CD4-positive, alpha-beta T cell (primary cell): ENCODE data around the gene NR1I2. TPM values are rescaled to one million over a fixed set of nuclear protein-coding genes. Genes with fewer than 3 reads are reported as not detected.

Experiments
- ATAC-seq: fragments of 200-7000 bp; cut with Tn5 transposase; one replicate; pipeline ENCODE4 v1.10.0; 2022; ENCODE audit warnings: mild to moderate bottlenecking; ENCODE audit not compliant: poor library complexity
- CTCF ChIA-PET: fragments of 350-600 bp; sonication (Branson Sonifier 250); formaldehyde crosslinking; loops from one replicate; lab custom pipeline; 2021; ENCODE audit warnings: antibody characterized with exemption, inconsistent platforms; lab: Charles Lee
- POLR2A ChIA-PET: fragments of 350-600 bp; sonication (Branson Sonifier 250); formaldehyde crosslinking; loops from one replicate; lab custom pipeline; 2021; ENCODE audit warnings: antibody characterized with exemption, inconsistent platforms; lab: Charles Lee
- DNase-seq, 14 experiments: peaks; one replicate each; pipeline ENCODE4 v3.0.0-alpha.2; 2013 to 2020; ENCODE audit warnings: mixed read lengths in 2 of 14
- H3K27ac ChIP-seq, 2 donors: one replicate each; pipeline versions ENCODE4 v1.5.1 to v1.7.0; 2013; ENCODE audit warnings: low read length in 2 of 2, low read depth in 1 of 2, mild to moderate bottlenecking in 1 of 2
- H3K27me3 ChIP-seq, 2 experiments: 1 replicate in 1 of 2; 2 replicates in 1 of 2; pipeline versions ENCODE4 v1.6.1 to v1.7.0; 2013; ENCODE audit warnings: low read length in 2 of 2, control low read depth in 1 of 2, mild to moderate bottlenecking in 1 of 2, moderate library complexity in 1 of 2; ENCODE audit not compliant: insufficient read depth in 2 of 2, control insufficient read depth in 1 of 2
- H3K36me3 ChIP-seq: one replicate; pipeline ENCODE4 v1.6.1; 2013; ENCODE audit warnings: low read length, control low read depth; ENCODE audit not compliant: insufficient read depth
- H3K4me1 ChIP-seq: one replicate; pipeline ENCODE4 v1.6.1; 2013; ENCODE audit warnings: low read length, control low read depth; ENCODE audit not compliant: insufficient read depth
- H3K4me3 ChIP-seq: one replicate; pipeline ENCODE4 v1.5.1; 2013; ENCODE audit warnings: mild to moderate bottlenecking, low read length, moderate library complexity
- H3K9me3 ChIP-seq, 2 experiments: 1 replicate in 1 of 2; 2 replicates in 1 of 2; pipeline versions ENCODE4 v1.6.1 to v1.7.0; 2013; ENCODE audit warnings: low read length in 2 of 2, mild to moderate bottlenecking in 2 of 2, control low read depth in 1 of 2, moderate library complexity in 1 of 2; ENCODE audit not compliant: control insufficient read depth in 1 of 2, insufficient read depth in 1 of 2
- H3K27ac Mint-ChIP-seq: one replicate; pipeline ENCODE4 v1.8.0; 2020; ENCODE audit warnings: mixed read lengths
- H3K27me3 Mint-ChIP-seq: one replicate; pipeline ENCODE4 v1.8.0; 2021; ENCODE audit warnings: mixed read lengths
- H3K36me3 Mint-ChIP-seq: one replicate; pipeline ENCODE4 v1.8.0; 2021; ENCODE audit warnings: low read depth, mixed read lengths
- H3K4me1 Mint-ChIP-seq: one replicate; pipeline ENCODE4 v1.8.0; 2021; ENCODE audit warnings: low read depth, mixed read lengths
- H3K4me3 Mint-ChIP-seq: one replicate; pipeline ENCODE4 v1.8.0; 2020; ENCODE audit warnings: mild to moderate bottlenecking, mixed read lengths
- H3K9me3 Mint-ChIP-seq: one replicate; pipeline ENCODE4 v1.8.0; 2020; ENCODE audit warnings: mixed read lengths
- CTCF ChIP-seq: fragments of 200-600 bp; IDR thresholded peaks from one replicate; pipeline ENCODE4 v1.8.0; 2022; ENCODE audit warnings: antibody characterized with exemption, mild to moderate bottlenecking
- intact Hi-C, 2 experiments: fragments of 100-400 bp; cut with DNase I in 1 of 2; cut with micrococcal nuclease in 1 of 2; formaldehyde crosslinking; loops; one replicate each; pipeline versions ENCODE4 v1.15.1 to v1.9.0; 2023 to 2025; cut with DNase I, micrococcal nuclease
- total RNA-seq, 174 experiments: library from RNA in 2 of 174; stranded (reverse) in 2 of 174; gene quantifications; one replicate each; pipeline ENCODE4 v1.2.3 and lab custom pipeline; 2021 to 2026

The NR1I2 gene
- total RNA-seq, 2 experiments from 2014 or later, result 0.25 TPM; not detected in 1

- Histone ChIP-seq H3K36me3 (no peaks in the 10 kb centered on the region), H3K27me3 (peaks cover 0 to 5% of the 10 kb centered on the region in 2 experiments), H3K27ac (no peak overlapping the region), H3K4me3 (no peak overlapping the region), H3K9me3 (no peaks in the 10 kb centered on the region), H3K4me1 (no peaks in the 10 kb centered on the region)
- Mint-ChIP-seq H3K27ac (no peak overlapping the region), H3K36me3 (no peaks in the 10 kb centered on the region), H3K27me3 (peaks cover 5% of the 10 kb centered on the region), H3K4me1 (no peaks in the 10 kb centered on the region), H3K9me3 (peaks cover 4% of the 10 kb centered on the region), H3K4me3 (no peak overlapping the region)
- CTCF ChIA-PET, result no interaction called here
- DNase-seq (no peak), ATAC-seq (no peak)
- POLR2A ChIA-PET, result no interaction called here
- intact Hi-C loops, result no loop called here
- TF ChIP-seq CTCF, result no peak
Observed at GRCh38 chr3:119792270-119792669, 10.4 kb downstream of the NR1I2 start.

GRCh38 chr3:119794401-119794800, 12.5 kb downstream of the NR1I2 start:
- no peak for TF ChIP-seq CTCF
- no peaks in the 10 kb centered on the region for H3K4me1 ChIP-seq
- ATAC-seq (no peak), DNase-seq (no peak)
- H3K4me1 Mint-ChIP-seq, result no peaks in the 10 kb centered on the region
- H3K9me3 ChIP-seq, result no peaks in the 10 kb centered on the region
- no peak overlapping the region for H3K4me3 ChIP-seq
- H3K27ac ChIP-seq, result no peak overlapping the region
- no peak overlapping the region for H3K4me3 Mint-ChIP-seq
- H3K9me3 Mint-ChIP-seq, result peaks cover 4% of the 10 kb centered on the region
- ChIA-PET CTCF (no interaction called here), POLR2A (no interaction called here)
- no peak overlapping the region for H3K27ac Mint-ChIP-seq
- no peaks in the 10 kb centered on the region for H3K36me3 Mint-ChIP-seq
- no peaks in the 10 kb centered on the region for H3K36me3 ChIP-seq
- peaks cover 3 to 5% of the 10 kb centered on the region in 2 experiments for H3K27me3 ChIP-seq
- H3K27me3 Mint-ChIP-seq, result peaks cover 10% of the 10 kb centered on the region
- intact Hi-C loops, result no loop called here

- no peaks in the 10 kb centered on the region for H3K36me3 ChIP-seq
- H3K9me3 ChIP-seq, result no peaks in the 10 kb centered on the region
- ChIA-PET POLR2A (no interaction called here), CTCF (no interaction called here)
- H3K4me1 ChIP-seq, result no peaks in the 10 kb centered on the region
- no peak overlapping the region for H3K27ac ChIP-seq
- intact Hi-C loops, result no loop called here
- H3K27me3 ChIP-seq, result peaks cover 3 to 5% of the 10 kb centered on the region in 2 experiments
- Mint-ChIP-seq H3K27me3 (peaks cover 11% of the 10 kb centered on the region), H3K4me1 (no peaks in the 10 kb centered on the region), H3K4me3 (no peak overlapping the region), H3K9me3 (peaks cover 3% of the 10 kb centered on the region), H3K27ac (no peak overlapping the region), H3K36me3 (no peaks in the 10 kb centered on the region)
- ATAC-seq (no peak), DNase-seq (no peak)
- TF ChIP-seq CTCF, result no peak
- no peak overlapping the region for H3K4me3 ChIP-seq
Observed at GRCh38 chr3:119794971-119795612, 13.2 kb downstream of the NR1I2 start.
